Spleen (tissue), 11 donors: ENCODE results near the gene SKI. TPM values are rescaled to one million over a fixed set of nuclear protein-coding genes. Genes with fewer than 3 reads are reported as not detected.

Experiments
- DNase-seq: peaks from one replicate; pipeline ENCODE4 v3.0.0-alpha.2; 2020
- H3K27ac ChIP-seq, 8 donors: fragments of 200-600 bp; sonication (generic) in 7 of 8; 1 replicate in 4 of 8; 2 replicates in 4 of 8; pipeline versions ENCODE4 v1.5.0 to v1.8.0; 2016 to 2021; ENCODE audit warnings: inconsistent platforms in 4 of 8, mild to moderate bottlenecking in 4 of 8, moderate library complexity in 1 of 8
- H3K27me3 ChIP-seq, 7 donors: fragments of 200-600 bp; sonication (generic) in 6 of 7; replicated peaks in 1 of 7; 1 replicate in 4 of 7; 2 replicates in 3 of 7; pipeline versions ENCODE4 v1.5.0 to v1.8.0; 2016 to 2021; ENCODE audit warnings: inconsistent platforms in 3 of 7, mild to moderate bottlenecking in 1 of 7
- H3K36me3 ChIP-seq, 6 donors: fragments of 200-600 bp; sonication (generic) in 5 of 6; 1 replicate in 4 of 6; 2 replicates in 2 of 6; pipeline versions ENCODE4 v1.5.0 to v1.8.0; 2016 to 2021; ENCODE audit warnings: inconsistent platforms in 2 of 6
- H3K4me1 ChIP-seq, 6 donors: fragments of 200-600 bp; sonication (generic) in 5 of 6; 1 replicate in 3 of 6; 2 replicates in 3 of 6; pipeline versions ENCODE4 v1.5.0 to v1.8.0; 2016 to 2021; ENCODE audit warnings: inconsistent platforms in 3 of 6
- H3K4me3 ChIP-seq, 8 donors: fragments of 200-600 bp; sonication (generic) in 7 of 8; 1 replicate in 4 of 8; 2 replicates in 4 of 8; pipeline versions ENCODE4 v1.5.0 to v1.8.0; 2016 to 2021; ENCODE audit warnings: inconsistent platforms in 4 of 8, mild to moderate bottlenecking in 4 of 8, moderate library complexity in 2 of 8
- H3K9me3 ChIP-seq, 8 donors: fragments of 200-600 bp; sonication (generic) in 7 of 8; 1 replicate in 4 of 8; 2 replicates in 4 of 8; pipeline versions ENCODE4 v1.5.0 to v1.8.0; 2016 to 2021; ENCODE audit warnings: inconsistent platforms in 4 of 8
- POLR2A ChIP-seq, 3 donors: fragments of 450-650 bp; IDR thresholded peaks; one replicate each; pipeline ENCODE4 v1.5.1; 2017; ENCODE audit warnings: antibody characterized with exemption in 3 of 3, mild to moderate bottlenecking in 1 of 3
- POLR2AphosphoS5 ChIP-seq, 3 donors: sonication (generic); formaldehyde crosslinking; IDR thresholded peaks; one replicate each; pipeline ENCODE4 v1.5.1; 2017; ENCODE audit warnings: antibody characterized with exemption in 3 of 3
- WGBS, 5 donors: extraction: QIAGEN DNeasy Blood & Tissue Kit in 3 of 5; methylation state at CpG; one replicate each; pipeline versions ENCODE4 v1.1.5 to v1.1.7; 2013 to 2018; 5-methylcytosine and 5-hydroxymethylcytosine counted together
- intact Hi-C: fragments of 100-400 bp; cut with DNase I; formaldehyde crosslinking; loops from one replicate; pipeline ENCODE4 v1.15.0; 2023; ENCODE audit warnings: low total_unique reads
- polyA plus RNA-seq, 3 donors: library from polyadenylated mRNA; stranded (reverse); fragments of 200-250 nt; gene quantifications; one replicate each; pipeline ENCODE4 v1.2.1, GENCODE V29; 2013
- total RNA-seq, 7 donors: library from RNA; depleted of rRNA in 3 of 7; stranded (reverse); fragments of >200 nt in 3 of 7; fragmentation: NEBNext Ultra II Directional in 4 of 7; extraction: Animal tissue kit (Norgen Biotek cat#: 25700) in 4 of 7; gene quantifications; one replicate each; pipeline versions ENCODE4 v1.1.0 to v1.2.1, GENCODE V29; 2016 to 2021
- TF ChIP-seq, protein P1 (sequence below), 11 experiments: fragments of 200-600 bp in 7 of 11; fragments of 450-650 bp in 4 of 11; sonication (generic) in 4 of 11; IDR thresholded peaks in 8 of 11; conservative IDR thresholded peaks in 3 of 11; 1 replicate in 7 of 11; 2 replicates in 4 of 11; pipeline versions ENCODE4 v1.4.0 to v1.8.0; 2016 to 2021; ENCODE audit warnings: antibody characterized with exemption in 11 of 11, inconsistent platforms in 4 of 11, mild to moderate bottlenecking in 1 of 11
- donor health status: healthy with polysubstance abuse.
- donor health status: DM: no; HTN: no; CAD: no; lungs with moderate emphysema.
- donor health status: DM: no; HTN: no; CAD: no.
- donor health status: Bipolar disorder and iron deficiency.
- donor health status: healthy.
- donor health status: DM: no; HTN: no; CAD: no.
- donor health status: DM: yes; HTN: yes; CAD: no.

Gene SKI
- total and polyA plus RNA-seq, 10 donors: 4.4 to 100.0 (median 54.3) TPM

- Histone ChIP-seq H3K4me1 (peaks cover 0 to 5% (median under 1%) of the 10 kb centered on the region in 6 donors), H3K9me3 (no peaks in the 10 kb centered on the region), H3K4me3 (no peak overlapping the region), H3K36me3 (peaks cover 0 to 59% (median 25%) of the 10 kb centered on the region in 6 donors), H3K27ac (no peak overlapping the region), H3K27me3 (no peaks in the 10 kb centered on the region)
- intact Hi-C loops: no loop called here
- DNase-seq: no peak
- peak in 1 of 3 donors; percentile 34 for TF ChIP-seq POLR2AphosphoS5 (IDR thresholded peaks at IDR 0.05)
- TF ChIP-seq POLR2A (IDR thresholded peaks at IDR 0.05): no peak
- TF ChIP-seq, protein P1, sequence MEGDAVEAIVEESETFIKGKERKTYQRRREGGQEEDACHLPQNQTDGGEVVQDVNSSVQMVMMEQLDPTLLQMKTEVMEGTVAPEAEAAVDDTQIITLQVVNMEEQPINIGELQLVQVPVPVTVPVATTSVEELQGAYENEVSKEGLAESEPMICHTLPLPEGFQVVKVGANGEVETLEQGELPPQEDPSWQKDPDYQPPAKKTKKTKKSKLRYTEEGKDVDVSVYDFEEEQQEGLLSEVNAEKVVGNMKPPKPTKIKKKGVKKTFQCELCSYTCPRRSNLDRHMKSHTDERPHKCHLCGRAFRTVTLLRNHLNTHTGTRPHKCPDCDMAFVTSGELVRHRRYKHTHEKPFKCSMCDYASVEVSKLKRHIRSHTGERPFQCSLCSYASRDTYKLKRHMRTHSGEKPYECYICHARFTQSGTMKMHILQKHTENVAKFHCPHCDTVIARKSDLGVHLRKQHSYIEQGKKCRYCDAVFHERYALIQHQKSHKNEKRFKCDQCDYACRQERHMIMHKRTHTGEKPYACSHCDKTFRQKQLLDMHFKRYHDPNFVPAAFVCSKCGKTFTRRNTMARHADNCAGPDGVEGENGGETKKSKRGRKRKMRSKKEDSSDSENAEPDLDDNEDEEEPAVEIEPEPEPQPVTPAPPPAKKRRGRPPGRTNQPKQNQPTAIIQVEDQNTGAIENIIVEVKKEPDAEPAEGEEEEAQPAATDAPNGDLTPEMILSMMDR (IDR thresholded peaks at IDR 0.05 in 8 of 11, conservative IDR thresholded peaks at IDR 0.05 in 3 of 11): no peak
- WGBS, 5 donors: 89 to 96% (median 92%) methylated on average over 13 to 15 of the region's 15 CpGs
Observed at GRCh38 chr1:2183937-2184334, 44.2 kb upstream of the SKI start.

GRCh38 chr1:2184531-2184930 is 43.6 kb upstream of the SKI start:
- Histone ChIP-seq H3K36me3 (peaks cover 0 to 53% (median 25%) of the 10 kb centered on the region in 6 donors), H3K4me1 (peaks cover 0 to 10% (median 7%) of the 10 kb centered on the region in 6 donors), H3K4me3 (no peak overlapping the region), H3K27me3 (no peaks in the 10 kb centered on the region), H3K27ac (no peak overlapping the region), H3K9me3 (no peaks in the 10 kb centered on the region)
- no peak for DNase-seq
- TF ChIP-seq, protein P1 (IDR thresholded peaks at IDR 0.05 in 8 of 11, conservative IDR thresholded peaks at IDR 0.05 in 3 of 11): no peak
- TF ChIP-seq POLR2AphosphoS5 (IDR thresholded peaks at IDR 0.05): no peak
- no peak for TF ChIP-seq POLR2A (IDR thresholded peaks at IDR 0.05)
- intact Hi-C loops: no loop called here
- WGBS, 5 donors: 88 to 94% (median 91%) methylated on average over 14 to 18 of the region's 18 CpGs

DNA sequence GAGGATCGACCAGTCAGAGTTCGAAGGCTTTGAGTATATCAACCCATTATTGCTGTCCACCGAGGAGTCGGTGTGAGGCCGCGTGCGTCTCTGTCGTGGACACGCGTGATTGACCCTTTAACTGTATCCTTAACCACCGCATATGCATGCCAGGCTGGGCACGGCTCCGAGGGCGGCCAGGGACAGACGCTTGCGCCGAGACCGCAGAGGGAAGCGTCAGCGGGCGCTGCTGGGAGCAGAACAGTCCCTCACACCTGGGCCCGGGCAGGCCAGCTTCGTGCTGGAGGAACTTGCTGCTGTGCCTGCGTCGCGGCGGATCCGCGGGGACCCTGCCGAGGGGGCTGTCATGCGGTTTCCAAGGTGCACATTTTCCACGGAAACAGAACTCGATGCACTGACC is 43.2 kb upstream of the SKI start:
- Histone ChIP-seq H3K9me3 (no peaks in the 10 kb centered on the region), H3K36me3 (peaks cover 0 to 50% (median 25%) of the 10 kb centered on the region in 6 donors), H3K4me1 (peaks cover 0 to 13% (median 10%) of the 10 kb centered on the region in 6 donors), H3K4me3 (no peak overlapping the region), H3K27ac (no peak overlapping the region), H3K27me3 (no peaks in the 10 kb centered on the region)
- peak in 1 of 3 donors; percentile 40 for TF ChIP-seq POLR2AphosphoS5 (IDR thresholded peaks at IDR 0.05)
- TF ChIP-seq, protein P1 (IDR thresholded peaks at IDR 0.05 in 8 of 11, conservative IDR thresholded peaks at IDR 0.05 in 3 of 11): no peak
- 93 to 97% (median 94%) methylated on average over 33 of the region's 33 CpGs for WGBS, 5 donors
- intact Hi-C loops: no loop called here
- DNase-seq: no peak

DNA sequence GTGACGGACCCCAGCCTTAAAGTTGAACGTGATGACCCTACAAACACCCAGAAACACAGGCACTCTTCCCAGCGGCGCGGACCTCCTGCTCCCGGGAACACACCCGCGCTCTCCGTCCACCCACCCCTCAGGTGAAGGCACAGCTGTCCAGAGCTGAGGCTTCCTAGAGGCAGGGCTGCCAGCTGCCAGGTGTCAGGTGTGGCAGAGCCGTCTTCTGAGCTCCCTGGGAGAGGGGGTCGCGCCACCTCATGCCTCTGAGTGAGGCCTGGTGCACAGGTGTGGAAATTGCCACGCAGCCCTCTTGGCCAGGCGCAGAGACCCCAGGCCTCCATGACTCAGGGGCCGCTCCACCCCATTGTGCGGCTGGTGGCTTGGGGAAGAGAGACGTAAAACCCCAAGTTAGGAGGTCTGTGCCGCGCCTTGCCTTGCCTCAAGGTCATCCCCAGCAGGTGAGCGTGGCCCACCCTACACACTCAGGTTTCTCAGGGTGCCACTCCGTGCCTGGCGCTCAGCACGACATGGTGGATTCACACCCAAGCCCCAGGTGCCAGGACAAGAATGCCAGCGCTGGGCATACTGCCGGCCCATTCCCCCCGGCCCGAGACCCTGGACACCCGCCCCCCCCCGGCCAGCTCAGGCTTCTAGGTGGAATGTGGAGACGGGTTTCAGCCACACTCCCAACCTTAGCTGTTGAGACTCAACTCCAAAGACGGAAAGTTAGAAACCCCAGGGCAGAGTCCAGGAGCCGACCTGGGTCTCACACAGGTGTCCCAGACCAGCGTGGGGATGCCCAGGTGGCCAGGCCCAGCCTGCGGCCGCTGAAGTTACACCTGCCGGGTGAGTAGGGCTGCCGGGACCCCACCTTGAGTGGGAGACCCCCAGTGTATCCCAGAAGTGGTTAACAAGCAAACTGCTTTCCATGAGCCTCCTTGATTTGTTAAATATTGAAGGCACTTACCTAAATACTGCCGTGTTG is 42.0 kb upstream of the SKI start:
- no peak for TF ChIP-seq POLR2A (IDR thresholded peaks at IDR 0.05)
- peak in 2 of 3 donors; percentile 29 to 53 for TF ChIP-seq POLR2AphosphoS5 (IDR thresholded peaks at IDR 0.05)
- Histone ChIP-seq H3K9me3 (no peaks in the 10 kb centered on the region), H3K27ac (no peak overlapping the region), H3K4me1 (peaks cover 3 to 25% (median 21%) of the 10 kb centered on the region in 6 donors), H3K4me3 (no peak overlapping the region), H3K27me3 (no peaks in the 10 kb centered on the region), H3K36me3 (peaks cover 0 to 38% (median 25%) of the 10 kb centered on the region in 6 donors)
- DNase-seq: no peak
- intact Hi-C loops: no loop called here
- 87 to 96% (median 94%) methylated on average over 16 to 38 of the region's 38 CpGs for WGBS, 5 donors
